K562 (cell line): Measurements from ENCODE around the gene PDGFA. TPM values are rescaled to one million over a fixed set of nuclear protein-coding genes. Genes with fewer than 3 reads are reported as not detected.

ENCODE experiments used
- ARID3B ChIP-seq: fragments of 250-450 bp; sonication (Bioruptor Pico); IDR thresholded peaks from 2 replicates; pipeline ENCODE4 v1.4.0; 2020; ENCODE audit warnings: borderline replicate concordance
- BCLAF1 ChIP-seq, 2 experiments: fragments of 450-650 bp in 1 of 2; IDR thresholded peaks; 2 replicates each; pipeline ENCODE4 v1.6.1; 2011 to 2017; ENCODE audit warnings: low read depth in 2 of 2, antibody characterized with exemption in 1 of 2, borderline replicate concordance in 1 of 2, low read length in 1 of 2, mild to moderate bottlenecking in 1 of 2, mixed read lengths in 1 of 2; ENCODE audit not compliant: control insufficient read depth in 1 of 2
- BDP1 ChIP-seq: IDR thresholded peaks from 3 replicates; pipeline ENCODE4 v1.6.1; 2011; ENCODE audit not compliant: insufficient read length, insufficient read depth
- ERF ChIP-seq: fragments of 450-650 bp; formaldehyde crosslinking; IDR thresholded peaks from 2 replicates; pipeline ENCODE4 v1.4.0; 2020; ENCODE audit warnings: mild to moderate bottlenecking, mixed read lengths
- HNRNPLL ChIP-seq: fragments of 200-400 bp; formaldehyde crosslinking; IDR thresholded peaks from 2 replicates; pipeline ENCODE4 v1.6.1; 2017; ENCODE audit warnings: low read length, low read depth, mild to moderate bottlenecking; ENCODE audit not compliant: poor library complexity, severe bottlenecking
- HSF4 ChIP-seq: fragments of 250-450 bp; sonication (Bioruptor Pico); IDR thresholded peaks from 2 replicates; pipeline ENCODE4 v2.1.2; 2022; ENCODE audit warnings: mild to moderate bottlenecking, moderate library complexity, borderline replicate concordance
- JUN ChIP-seq, 2 experiments: sonication (generic) in 1 of 2; formaldehyde crosslinking in 1 of 2; IDR thresholded peaks; 2 replicates each; pipeline versions ENCODE4 v1.6.1 to v1.8.0; 2012 to 2022; ENCODE audit warnings: borderline replicate concordance in 2 of 2, mild to moderate bottlenecking in 2 of 2, improper control_type of control experiment in 1 of 2, low read depth in 1 of 2, low read length in 1 of 2, missing genetic modification reagents in 1 of 2
- MCM3 ChIP-seq: fragments of 450-650 bp; IDR thresholded peaks from 2 replicates; pipeline ENCODE4 v1.6.1; 2016
- NCOA1 ChIP-seq: fragments of 450-650 bp; IDR thresholded peaks from 2 replicates; pipeline ENCODE4 v1.6.1; 2016; ENCODE audit warnings: low read depth
- NRF1 ChIP-seq, 2 experiments: fragments of 450-650 bp; IDR thresholded peaks in 1 of 2; conservative IDR thresholded peaks in 1 of 2; 2 replicates each; pipeline ENCODE4 v1.6.1; 2014; ENCODE audit warnings: mild to moderate bottlenecking in 2 of 2
- PRDM10 ChIP-seq: fragments of 450-650 bp; IDR thresholded peaks from 2 replicates; pipeline ENCODE4 v1.6.1; 2018; ENCODE audit not compliant: partially characterized antibody
- RNF2 ChIP-seq: sonication (generic); IDR thresholded peaks from 2 replicates; pipeline ENCODE4 v1.6.1; 2016
- TEAD2 ChIP-seq: fragments of 450-650 bp; IDR thresholded peaks from 2 replicates; pipeline ENCODE4 v1.6.1; 2016; ENCODE audit warnings: missing genetic modification characterization, control low read depth, missing compliant biosample characterization
- ZFP1 ChIP-seq: fragments of 450-650 bp; formaldehyde crosslinking; IDR thresholded peaks from 2 replicates; pipeline ENCODE4 v1.4.0; 2020; ENCODE audit warnings: mild to moderate bottlenecking, mixed read lengths
- ZKSCAN8 ChIP-seq: fragments of 200-800 bp; sonication (Bioruptor generic); IDR thresholded peaks from 2 replicates; pipeline ENCODE4 v1.6.1; 2016; ENCODE audit warnings: missing genetic modification characterization, missing compliant biosample characterization
- ZNF274 ChIP-seq: IDR thresholded peaks from 2 replicates; pipeline ENCODE4 v1.6.1; 2011; ENCODE audit warnings: low read depth, mild to moderate bottlenecking, low read length, moderate library complexity, borderline replicate concordance
- ZNF436 ChIP-seq: fragments of 250-450, 450-650 bp; sonication (Bioruptor Pico); formaldehyde crosslinking; IDR thresholded peaks from 2 replicates; pipeline ENCODE4 v1.7.0; 2020; ENCODE audit warnings: mild to moderate bottlenecking
- polyA plus RNA-seq, 8 experiments: library from polyadenylated mRNA; depleted of rRNA in 4 of 8; stranded (reverse) in 5 of 8; unstranded in 3 of 8; fragments of >200 nt; fragmentation: Nextera tagmentation in 2 of 8; fragmentation: Illumina TruSeq in 1 of 8; extraction: Ambion mirVana in 2 of 8; extraction: Trizol in 1 of 8; gene quantifications; 2 replicates each; pipeline versions ENCODE4 v1.2.1 to v1.2.3, GENCODE V29; 2011 to 2014; ENCODE audit warnings: inconsistent platforms in 1 of 8, missing spikeins in 1 of 8
- total RNA-seq, 7 experiments: library from RNA; depleted of rRNA in 6 of 7; stranded (reverse); fragments of >200 nt in 6 of 7; fragmentation: Illumina TruSeq in 2 of 7; extraction: Trizol in 2 of 7; gene quantifications; 2 replicates each; pipeline versions ENCODE4 v1.2.1 to v1.2.3, GENCODE V29; 2011 to 2021; ENCODE audit warnings: low replicate concordance in 1 of 7

Gene PDGFA
- total and polyA plus RNA-seq, 9 of the 15 experiments (the other 6 are each of a cell fraction or from before 2014, with no cell fraction given) = 2.5 to 10.2 (median 4.6) TPM

- no peak for TF ChIP-seq ERF (CRISPR knock-in tag)
- no peak for TF ChIP-seq ZNF436 (CRISPR knock-in tag)
- no peak for TF ChIP-seq TEAD2 (tag)
- TF ChIP-seq JUN (IDR thresholded peaks at IDR 0.05; ENCODE audit: borderline replicate concordance, low read depth, low read length) = no peak
- no peak for TF ChIP-seq JUN (CRISPR knock-in tag; IDR thresholded peaks at IDR 0.05; ENCODE audit: borderline replicate concordance)
- no peak for TF ChIP-seq BDP1
- no peak for TF ChIP-seq ARID3B (CRISPR knock-in tag)
- no peak for TF ChIP-seq NCOA1
- TF ChIP-seq HSF4 (CRISPR knock-in tag) = no peak
- TF ChIP-seq RNF2 = no peak
- TF ChIP-seq ZKSCAN8 (CRISPR knock-in tag) = no peak
- no peak for TF ChIP-seq ZFP1
- TF ChIP-seq MCM3 = no peak
- peak; percentile 43 for TF ChIP-seq HNRNPLL
- no peak for TF ChIP-seq PRDM10
- TF ChIP-seq NRF1 (conservative IDR thresholded peaks at IDR 0.05 in 1 of 2, IDR thresholded peaks at IDR 0.05 in 1 of 2) = no peak
- no peak for TF ChIP-seq BCLAF1 (IDR thresholded peaks at IDR 0.05; ENCODE audit: borderline replicate concordance in 1 of 2, control insufficient read depth in 1 of 2, low read depth in 2 of 2, low read length in 1 of 2)
- no peak for TF ChIP-seq ZNF274
Measured at GRCh38 chr7:519484-520390, at the start of gene PDGFA (continued).
